LNCaP clone FGC (cell line): ENCODE results near the gene ADPRH.
"Not testable (repeated sequence)": the region's sequence is repeated elsewhere in the genome, so short reads cannot be mapped to it uniquely, and the experiment has no call there.

Experiments
- DNase-seq: peaks from one replicate; pipeline ENCODE4 v3.0.0-alpha.2; 2011; ENCODE audit warnings: low read depth
- H3K4me3 ChIP-seq: 2 replicates; pipeline ENCODE4 v1.5.1; 2011; ENCODE audit warnings: mild to moderate bottlenecking, low read depth, low read length, control low read depth
- TF ChIP-seq, protein P1 (sequence below): IDR thresholded peaks from 2 replicates; pipeline ENCODE4 v1.5.1; 2012; ENCODE audit warnings: mild to moderate bottlenecking; ENCODE audit not compliant: control insufficient read depth, insufficient read depth; ENCODE audit errors: extremely low read depth

The ADPRH gene

DNA sequence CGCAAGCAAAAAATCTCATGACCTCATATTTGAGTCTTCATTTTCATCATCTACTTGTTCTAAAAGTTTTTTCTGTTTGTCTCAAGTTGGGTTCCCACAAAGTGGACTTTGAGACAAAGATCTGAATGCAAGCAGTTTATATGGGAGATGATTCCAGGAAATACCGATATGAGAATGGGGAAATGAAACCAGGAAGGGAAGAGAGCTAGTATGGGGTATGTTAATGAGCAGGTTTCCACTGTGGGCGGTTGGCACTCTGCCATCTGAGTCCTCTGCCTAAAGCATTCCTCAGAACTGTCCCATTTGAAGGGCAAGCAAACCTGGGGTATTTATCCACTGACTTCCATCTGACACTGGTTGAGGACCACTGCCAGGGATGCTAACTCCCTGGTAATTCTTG is 8.8 kb downstream of the ADPRH start:
- DNase-seq: no peak
- no peak overlapping the region for H3K4me3 ChIP-seq
- TF ChIP-seq, protein P1, sequence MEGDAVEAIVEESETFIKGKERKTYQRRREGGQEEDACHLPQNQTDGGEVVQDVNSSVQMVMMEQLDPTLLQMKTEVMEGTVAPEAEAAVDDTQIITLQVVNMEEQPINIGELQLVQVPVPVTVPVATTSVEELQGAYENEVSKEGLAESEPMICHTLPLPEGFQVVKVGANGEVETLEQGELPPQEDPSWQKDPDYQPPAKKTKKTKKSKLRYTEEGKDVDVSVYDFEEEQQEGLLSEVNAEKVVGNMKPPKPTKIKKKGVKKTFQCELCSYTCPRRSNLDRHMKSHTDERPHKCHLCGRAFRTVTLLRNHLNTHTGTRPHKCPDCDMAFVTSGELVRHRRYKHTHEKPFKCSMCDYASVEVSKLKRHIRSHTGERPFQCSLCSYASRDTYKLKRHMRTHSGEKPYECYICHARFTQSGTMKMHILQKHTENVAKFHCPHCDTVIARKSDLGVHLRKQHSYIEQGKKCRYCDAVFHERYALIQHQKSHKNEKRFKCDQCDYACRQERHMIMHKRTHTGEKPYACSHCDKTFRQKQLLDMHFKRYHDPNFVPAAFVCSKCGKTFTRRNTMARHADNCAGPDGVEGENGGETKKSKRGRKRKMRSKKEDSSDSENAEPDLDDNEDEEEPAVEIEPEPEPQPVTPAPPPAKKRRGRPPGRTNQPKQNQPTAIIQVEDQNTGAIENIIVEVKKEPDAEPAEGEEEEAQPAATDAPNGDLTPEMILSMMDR: no peak

GRCh38 chr3:119589102-119589773 is 9.9 kb downstream of the ADPRH start:
- TF ChIP-seq, protein P1: no peak
- DNase-seq: no peak
- H3K4me3 ChIP-seq: no peak overlapping the region

- no peak overlapping the region for H3K4me3 ChIP-seq
- no peak for DNase-seq
- TF ChIP-seq, protein P1: no peak
Observed at GRCh38 chr3:119590706-119591105, 11.4 kb downstream of the ADPRH start.

DNA sequence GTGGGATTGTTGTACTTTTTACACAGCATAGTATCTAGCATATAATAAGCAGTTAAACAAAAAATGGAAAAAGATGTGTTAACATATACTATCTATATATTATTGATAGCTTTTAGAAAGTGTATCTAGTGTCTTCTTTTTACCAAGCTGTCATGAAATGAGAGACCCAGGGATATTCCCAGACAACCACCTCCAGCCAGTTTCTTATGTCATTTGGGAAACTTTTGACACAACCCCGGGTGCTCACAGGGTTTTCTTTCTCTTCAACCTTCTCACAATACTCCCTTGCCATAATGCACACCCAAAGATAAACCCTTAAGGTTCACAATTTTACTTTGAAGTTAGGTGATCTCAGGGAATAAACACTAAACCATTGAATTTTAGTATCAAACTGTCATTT is 13.6 kb downstream of the ADPRH start:
- no peak for DNase-seq
- TF ChIP-seq, protein P1: no peak
- H3K4me3 ChIP-seq: no peak overlapping the region

DNA sequence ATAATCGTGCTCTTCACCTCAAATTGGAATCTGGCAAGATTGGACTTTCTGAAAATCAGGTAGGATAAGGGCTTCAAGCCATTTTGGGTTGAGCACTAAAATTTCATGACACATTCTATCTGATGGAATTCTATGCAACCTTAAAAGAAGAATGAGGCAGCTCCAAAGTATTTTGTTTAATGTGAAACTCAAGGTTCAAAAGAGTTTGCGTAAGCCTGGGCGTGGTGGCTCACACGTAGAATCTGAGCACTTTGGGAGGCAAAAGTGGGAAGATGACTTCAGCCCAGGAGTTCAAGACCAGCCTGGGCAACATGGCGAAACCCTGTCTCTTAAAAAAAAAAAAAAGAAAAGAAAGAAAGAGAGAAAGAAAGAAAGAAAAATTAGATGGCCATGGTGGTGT is 14.8 kb downstream of the ADPRH start:
- DNase-seq: no peak
- no peak overlapping the region for H3K4me3 ChIP-seq
- TF ChIP-seq, protein P1: no peak

GRCh38 chr3:119594929-119595328 is 15.6 kb downstream of the ADPRH start:
- not testable (repeated sequence) for H3K4me3 ChIP-seq, DNase-seq

DNA sequence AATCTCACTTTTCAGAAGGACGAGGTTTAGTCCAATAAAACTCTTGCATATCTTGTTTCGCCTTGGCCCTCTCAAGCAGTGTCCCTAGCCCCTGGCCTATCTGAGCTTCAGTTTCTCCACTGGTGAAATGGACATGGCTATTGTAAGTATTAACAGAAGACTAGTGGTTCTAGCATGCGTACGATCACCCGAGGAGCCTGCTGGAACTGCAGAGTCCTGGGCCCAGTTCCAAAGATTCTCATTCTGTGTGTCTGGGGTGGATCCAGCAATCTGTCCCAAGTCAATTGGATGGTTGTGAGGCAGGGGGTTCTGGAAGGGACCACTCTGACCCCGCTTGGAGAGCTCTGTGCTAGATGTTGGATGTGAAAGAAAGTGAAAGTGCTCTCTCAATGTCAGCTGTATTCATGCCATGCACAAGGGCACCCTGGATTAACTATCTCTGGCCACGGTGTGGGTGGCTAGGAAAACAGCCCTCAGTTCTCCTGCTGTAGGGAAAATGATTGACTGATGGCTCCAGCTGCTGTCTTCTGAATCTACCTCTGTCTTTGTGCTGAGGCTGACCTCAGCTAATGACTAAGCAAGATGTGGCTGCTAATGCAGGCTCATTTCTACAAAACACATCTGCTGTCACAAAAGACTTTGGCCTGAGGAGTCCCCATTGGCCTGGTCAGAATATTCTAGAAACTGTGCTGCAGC is 16.5 kb downstream of the ADPRH start:
- TF ChIP-seq, protein P1: no peak
- no peak overlapping the region for H3K4me3 ChIP-seq
- no peak for DNase-seq
